ENCODE data around the gene RIN3.

The RIN3 gene

DNA sequence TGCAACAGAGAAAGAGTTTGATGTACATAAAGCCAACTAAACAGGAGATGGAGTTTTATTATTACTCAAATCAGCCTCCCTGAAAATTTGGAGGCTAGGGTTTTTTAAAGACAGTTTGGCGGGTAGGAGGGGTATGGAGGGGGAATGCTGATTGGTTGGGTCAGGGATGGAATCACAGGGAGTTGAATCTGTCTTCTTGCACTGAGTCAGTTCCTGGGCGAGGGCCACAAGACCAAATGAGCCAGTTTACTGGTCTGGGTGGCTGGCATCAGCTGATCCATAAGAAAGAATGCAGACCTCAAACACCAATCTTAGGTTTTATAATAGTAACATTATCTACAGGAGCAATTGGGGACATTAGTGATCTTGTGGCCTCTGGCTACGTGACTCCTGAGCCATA is 64.9 kb downstream of the RIN3 start:
- DNase-seq = peak; percentile 34

DNA sequence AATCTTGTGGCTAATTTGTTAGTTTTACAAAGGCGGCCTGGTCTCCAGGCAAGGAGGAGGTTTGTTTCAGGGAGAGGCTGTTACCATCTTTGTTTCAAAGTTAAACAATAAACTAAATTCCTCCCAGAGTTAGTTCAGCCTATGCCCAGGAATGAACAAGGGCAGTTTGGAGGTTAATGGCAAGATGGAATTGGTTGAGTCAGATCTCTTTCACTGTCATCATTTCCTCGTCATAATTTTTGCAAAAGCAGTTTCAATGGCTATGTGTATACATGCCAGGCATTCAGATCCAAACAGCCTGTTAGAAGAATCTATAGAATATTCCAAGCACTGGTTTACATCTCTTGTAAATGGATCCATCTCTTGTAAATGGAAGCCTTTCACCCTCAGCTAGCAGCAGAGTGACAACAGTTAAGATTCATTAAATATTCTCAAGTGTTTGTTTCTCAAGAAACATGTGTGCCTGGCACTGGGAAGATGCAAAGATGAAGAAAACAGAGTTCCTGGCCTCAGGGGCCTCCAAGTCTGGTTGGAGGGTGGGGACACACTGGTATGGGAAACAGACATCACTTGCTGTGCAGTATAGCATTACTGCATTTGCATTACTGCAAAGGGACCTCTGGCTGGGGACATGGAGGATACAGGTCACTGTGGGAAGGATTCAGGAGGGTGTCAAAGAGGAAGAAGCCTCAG is 65.8 kb downstream of the RIN3 start:
- DNase-seq = no peak

DNA sequence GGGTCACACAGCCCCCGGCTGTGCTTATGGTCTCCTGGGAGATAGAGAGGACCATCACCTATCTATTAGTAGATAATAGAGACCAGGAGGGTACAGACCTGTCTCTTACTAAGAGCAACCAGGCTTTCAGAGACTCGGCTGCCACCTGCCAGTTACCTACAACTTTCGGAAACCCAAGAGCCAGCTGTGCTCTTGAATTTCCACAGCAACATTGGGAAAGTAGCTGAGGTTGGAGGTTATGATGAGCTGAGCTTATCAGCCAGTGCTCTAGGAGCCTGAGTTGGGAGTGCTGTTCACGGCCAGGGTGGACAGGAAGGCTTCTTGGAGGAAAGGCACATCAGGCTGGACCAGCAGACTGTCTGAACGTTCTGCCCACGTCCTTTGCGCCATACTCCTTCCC is 67.6 kb downstream of the RIN3 start:
- no peak for DNase-seq

DNA sequence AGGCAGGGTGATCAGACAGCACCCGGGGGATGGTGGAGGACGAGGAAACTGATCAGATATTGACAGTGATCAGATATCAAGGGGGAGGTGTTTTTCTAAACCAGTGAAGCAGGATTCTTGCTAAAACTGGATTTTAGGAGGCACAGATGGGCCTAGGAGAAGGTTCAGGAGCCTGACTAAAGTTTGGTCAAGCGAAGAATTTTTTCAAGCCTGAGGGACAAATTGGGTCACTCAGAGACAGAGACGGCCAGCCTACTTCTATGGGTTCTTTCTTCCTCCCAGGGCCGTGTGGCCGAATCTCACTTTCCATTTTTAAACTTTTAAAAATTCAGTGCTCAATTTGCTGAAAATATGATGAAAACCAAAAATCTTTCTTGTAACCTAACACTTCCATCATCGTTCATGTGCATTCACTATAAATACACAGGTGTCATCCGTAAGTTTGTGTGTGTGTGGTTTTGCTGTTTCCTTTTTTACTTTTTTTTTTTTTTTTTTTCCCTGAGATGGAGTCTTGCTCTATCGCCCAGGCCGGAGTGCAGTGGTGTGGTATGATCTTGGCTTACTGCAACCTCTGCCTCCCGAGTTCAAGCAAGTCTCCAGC is 68.5 kb downstream of the RIN3 start:
- no peak for DNase-seq

DNA sequence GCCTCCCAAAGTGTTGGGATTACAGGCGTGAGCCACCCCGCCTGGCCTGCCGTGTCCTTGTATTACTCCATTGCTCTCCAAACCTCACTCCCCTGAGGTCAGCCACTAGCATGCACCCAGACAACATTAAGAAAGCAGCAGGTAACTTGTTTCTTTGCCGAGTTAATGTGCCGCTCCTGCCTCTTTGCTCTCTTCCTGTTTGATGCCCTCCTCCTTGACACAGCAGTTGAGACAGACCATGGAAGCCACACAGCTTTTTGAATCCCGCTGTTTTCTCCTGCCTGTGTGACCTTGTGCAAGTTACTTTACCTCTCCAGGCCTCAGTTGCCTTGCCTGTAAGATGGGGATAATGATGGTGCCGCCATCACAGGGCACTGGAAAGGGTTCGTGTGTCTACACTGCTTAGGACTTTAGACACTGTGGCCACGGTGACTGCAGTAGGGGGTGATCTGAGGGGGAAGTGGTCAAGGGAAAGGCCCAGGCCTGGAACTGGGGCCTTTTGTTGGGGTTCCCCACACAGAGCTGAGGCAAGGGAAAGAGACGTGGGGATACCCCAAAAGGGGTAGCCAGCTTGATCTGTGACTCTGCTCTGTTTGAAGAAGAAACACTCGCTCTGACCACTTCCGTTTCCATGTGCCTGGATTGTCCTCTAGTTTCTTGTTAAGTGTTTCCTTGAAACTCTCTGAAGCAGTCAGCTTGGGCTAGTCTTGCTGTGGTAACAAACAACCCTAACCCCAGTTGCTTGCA is 69.3 kb downstream of the RIN3 start:
- no peak for DNase-seq

DNA sequence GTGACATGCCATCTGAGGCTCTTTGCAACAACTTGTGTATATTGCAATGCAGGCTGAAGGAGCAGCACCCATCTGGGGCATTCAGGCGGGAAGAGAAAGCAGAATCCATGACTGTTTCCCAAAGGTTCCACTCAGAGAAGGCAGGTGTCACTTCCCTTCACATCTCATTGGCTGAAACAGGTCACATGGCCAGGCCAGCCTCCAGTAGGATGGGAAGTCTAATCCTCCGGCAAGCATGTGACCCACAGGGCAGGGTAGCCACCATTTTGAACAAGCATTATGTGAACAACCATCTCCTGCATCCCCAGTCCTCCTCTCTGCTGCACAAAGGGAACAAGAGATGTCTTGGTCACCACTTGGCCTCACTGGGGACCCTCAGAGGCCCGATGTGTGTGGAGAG is 70.6 kb downstream of the RIN3 start:
- DNase-seq = no peak

DNA sequence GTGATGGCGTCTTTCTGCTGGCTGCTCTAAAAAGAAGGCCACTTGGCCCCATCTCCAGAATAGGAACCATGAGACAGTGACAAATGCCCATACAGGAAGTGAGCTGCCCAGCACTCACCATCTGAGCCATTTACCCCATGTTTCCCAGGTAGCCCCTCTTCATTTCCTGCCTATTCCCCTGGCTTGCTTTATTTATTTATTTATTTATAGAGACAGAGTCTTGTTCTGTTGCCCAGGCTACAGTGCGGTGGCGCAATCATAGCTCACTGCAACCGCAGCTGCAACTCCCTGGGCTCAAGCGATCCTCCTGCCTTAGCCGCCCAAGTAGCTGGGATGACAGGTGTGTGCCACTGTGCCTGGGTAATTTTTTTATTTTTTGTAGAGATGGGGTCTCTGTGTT is 71.2 kb downstream of the RIN3 start:
- no peak for DNase-seq

DNA sequence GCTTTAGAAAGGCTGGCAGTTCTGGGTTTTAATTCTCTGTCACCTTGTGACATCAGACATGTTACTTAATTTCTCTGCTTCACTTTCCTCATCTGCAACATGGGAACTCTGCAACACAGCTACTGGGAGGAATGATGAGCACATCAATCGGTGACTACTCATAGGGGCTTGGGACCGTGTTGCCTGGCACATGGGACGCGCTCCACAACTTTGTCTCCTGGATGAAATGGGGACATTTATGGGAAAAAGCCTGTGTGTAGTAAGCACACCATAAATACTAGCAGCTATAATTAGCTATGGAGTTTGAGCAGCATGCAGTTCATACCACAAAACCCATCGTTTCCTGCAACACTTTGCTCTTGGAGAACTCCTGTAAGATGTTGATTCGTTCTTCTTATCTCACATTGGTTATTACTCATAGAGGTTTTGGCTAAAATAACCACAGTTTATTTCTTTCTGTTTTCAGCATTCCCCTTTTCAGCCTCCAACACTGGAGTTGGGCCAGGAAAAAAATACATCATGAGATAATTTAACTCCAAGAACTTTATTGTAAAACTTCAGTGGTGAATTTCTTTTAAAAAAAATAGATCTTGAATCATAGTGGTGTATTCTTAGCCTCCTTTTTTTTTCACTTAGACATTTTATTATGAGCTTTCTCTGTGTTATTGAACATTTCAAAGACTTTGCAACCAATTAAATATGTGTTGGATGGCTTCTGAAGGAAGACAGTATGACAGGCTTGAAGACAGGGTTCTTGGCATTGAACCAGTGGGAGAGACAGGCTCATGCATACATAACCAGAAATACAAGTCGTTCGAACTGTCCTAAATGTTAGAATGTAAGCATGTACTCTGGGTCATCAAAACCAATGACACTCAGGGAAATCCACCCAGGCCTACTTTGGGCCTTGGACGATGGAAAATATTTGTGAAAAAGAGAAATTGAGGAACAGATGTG is 72.7 kb downstream of the RIN3 start:
- DNase-seq = peak; percentile 95

DNA sequence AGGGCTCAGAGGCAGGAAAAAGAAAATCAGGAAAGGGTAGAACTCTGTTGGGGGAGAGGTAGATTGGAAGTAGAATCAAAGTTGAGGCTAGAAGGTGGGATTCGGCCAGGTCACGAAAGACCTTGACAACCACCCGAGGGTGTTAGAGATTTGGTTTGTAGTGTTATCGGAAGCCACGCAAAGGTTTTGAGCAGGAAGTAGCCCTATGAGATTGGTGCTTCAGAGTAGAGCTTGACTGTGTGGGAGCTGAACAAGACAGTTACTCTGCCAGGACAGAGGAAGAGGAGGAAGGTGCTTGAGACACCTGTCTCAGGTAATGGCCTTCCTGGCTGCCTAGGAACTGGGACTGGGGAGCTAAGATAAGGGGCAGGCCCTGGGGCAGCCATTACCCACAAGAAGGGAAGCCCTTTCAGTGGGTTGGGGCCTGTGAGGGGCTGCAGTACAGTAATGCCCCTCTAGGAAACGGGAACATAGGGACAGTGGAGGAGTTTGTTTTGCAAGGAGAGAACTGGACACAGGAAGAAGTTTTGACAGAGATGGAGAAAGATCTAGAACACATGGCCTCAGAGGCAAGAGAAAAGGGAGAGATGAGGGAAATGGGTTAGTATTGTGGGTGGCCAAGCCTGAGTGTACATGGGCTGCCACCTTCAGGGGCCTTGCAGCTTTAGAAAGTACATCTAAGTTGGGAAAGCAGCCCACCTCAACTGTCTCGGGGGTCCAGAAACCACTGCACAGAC is 73.5 kb downstream of the RIN3 start:
- DNase-seq = no peak

DNA sequence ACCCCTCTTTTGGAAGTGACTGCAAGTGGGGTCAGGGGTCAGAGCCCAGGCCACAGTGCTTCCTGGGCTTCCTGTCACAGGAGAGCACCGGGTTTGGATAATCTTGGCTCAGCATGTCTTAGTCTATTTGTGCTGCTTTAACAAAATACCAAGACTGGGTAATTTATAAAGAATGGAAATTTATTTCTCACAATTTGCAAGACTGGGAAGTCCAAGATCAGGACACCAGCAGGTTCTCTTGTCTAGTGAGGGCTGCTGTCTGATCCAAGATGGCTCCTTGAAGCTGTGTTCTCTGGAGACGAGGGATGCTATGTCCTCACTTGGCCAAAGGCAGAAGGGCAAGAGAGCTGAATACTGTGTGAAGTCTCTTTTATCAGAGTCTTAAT is 74.1 kb downstream of the RIN3 start:
- DNase-seq = no peak

DNA sequence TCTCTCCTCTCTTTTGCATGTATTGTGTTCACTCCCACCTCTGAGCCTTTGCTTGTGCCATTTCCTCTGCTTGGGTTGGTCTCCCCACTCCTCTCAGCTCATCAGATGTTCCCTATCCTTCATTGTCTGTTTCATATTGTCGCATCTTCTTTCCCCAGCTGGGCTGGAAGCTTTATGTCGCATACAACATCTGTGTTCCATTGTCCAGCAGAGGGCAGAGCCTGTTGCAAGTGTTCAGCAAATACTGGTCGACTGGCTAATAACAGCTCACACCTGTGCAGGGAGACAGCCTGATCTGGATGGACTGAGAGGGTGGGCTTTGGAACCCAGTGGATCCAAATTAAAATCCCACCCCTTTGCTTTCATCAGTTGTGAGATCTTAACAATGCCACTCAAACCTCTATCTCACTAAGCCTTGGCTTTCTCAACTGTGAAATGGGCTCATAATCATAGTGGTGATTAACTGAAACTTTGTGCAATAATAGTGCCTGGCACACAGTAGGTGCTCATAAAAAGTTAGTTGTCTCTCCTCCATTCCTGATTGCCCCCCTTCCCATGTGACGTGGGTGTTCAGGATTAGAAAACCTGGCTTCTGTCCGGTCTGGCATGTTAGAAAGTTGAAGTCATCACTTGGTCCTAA is 75.8 kb downstream of the RIN3 start:
- peak; percentile 37 for DNase-seq

DNA sequence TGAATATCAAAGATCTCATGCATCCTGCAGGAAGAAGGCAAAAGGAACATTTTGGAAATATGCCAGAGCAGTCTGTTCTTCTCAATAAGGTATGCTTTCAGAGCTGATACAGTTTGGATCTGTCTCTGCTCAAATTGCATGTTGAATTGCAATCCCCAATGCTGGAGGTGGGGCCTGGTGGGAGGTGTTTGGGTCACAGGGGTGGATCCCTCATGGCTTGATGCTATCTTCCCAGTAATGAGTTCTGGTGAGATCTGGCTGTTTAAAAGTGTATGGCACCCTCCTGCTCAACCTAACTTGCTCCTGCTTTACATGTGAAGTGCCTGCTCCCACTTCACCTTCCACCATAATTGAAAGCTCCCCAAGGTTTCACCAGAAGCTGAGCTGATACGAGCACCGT is 76.6 kb downstream of the RIN3 start:
- DNase-seq = no peak

DNA sequence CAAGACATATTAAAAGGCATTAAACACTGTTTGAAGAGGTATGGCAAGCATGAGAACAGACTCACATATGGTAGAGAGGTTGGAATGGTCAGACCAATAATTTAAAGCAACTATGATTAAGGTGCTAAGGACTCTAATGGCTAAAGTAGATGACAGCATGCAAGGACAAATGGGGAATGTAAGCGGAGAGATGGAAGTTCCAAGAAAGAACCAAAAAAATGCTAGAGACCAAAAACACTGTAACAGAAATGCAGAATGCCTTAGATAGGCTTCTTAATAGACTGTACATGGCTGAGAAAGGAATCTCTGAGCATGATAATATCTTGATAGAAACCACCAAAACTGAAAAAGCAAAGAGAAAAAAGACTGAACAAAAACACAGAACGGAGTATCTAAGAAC is 77.4 kb downstream of the RIN3 start:
- no peak for DNase-seq

DNA sequence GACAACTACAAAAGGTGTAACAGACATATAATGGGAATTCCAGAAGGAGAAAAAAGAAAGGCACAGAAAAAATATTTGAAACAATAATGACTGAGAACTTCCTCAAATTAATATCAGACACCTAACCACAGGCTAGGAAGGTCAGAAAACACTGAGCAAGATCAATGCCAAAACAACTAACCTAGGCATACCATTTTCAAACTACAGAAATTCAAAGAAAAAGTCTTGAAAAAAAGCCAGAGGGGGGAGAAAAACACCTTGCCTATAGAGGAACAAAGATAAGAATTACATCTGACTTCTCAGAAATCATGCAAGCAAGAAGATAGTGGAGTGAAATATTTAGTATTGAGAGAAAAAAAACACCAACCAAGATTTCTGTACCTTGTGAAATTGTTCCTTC is 77.8 kb downstream of the RIN3 start:
- no peak for DNase-seq

DNA sequence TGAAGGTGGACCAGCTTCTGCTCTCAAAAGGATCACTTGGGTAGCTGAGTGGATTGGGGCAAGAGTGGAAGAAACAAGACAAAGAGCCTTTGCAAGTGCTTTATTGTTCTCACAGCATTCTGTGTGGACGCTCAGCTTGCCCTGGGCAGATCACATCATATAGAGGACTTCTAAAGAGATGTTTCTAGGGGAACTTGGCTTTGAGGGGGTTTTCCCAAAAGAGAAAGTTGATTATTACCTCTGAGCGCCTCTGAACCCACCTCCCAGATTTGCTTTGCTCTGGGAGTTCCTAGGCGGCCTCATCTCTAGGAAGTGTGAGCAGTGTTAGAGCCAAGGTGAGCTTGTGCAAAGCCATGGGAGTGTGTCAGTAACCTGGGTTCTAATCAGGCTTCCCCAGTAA is 81.7 kb downstream of the RIN3 start:
- DNase-seq = no peak

DNA sequence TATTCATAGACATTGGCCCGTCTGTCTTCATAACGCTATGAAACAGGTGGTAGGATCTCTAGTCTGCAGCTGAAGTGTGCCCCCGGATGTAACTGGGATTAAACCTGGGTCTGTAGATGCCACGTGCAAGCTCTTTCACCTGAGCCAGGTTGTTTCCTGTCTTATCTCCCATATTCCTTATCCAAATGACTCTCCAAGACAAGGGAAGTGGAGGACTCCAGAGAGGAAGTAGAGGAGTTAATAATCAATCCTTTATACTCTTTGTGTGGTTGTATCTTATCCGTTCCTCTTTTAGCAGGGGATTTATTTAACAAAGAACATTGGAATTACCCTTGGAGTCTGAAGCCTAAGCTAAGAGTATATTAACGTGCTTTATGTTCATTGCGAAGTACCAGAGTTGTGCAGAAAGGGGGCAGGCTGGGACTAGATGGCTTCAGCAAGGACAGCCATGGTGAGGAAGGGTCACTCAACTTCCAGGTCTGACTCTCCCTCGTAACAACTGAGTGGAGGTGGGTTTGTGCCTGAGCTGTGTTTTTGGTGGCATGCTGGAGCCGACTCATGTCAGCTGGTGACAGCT is 82.8 kb downstream of the RIN3 start:
- DNase-seq = no peak

DNA sequence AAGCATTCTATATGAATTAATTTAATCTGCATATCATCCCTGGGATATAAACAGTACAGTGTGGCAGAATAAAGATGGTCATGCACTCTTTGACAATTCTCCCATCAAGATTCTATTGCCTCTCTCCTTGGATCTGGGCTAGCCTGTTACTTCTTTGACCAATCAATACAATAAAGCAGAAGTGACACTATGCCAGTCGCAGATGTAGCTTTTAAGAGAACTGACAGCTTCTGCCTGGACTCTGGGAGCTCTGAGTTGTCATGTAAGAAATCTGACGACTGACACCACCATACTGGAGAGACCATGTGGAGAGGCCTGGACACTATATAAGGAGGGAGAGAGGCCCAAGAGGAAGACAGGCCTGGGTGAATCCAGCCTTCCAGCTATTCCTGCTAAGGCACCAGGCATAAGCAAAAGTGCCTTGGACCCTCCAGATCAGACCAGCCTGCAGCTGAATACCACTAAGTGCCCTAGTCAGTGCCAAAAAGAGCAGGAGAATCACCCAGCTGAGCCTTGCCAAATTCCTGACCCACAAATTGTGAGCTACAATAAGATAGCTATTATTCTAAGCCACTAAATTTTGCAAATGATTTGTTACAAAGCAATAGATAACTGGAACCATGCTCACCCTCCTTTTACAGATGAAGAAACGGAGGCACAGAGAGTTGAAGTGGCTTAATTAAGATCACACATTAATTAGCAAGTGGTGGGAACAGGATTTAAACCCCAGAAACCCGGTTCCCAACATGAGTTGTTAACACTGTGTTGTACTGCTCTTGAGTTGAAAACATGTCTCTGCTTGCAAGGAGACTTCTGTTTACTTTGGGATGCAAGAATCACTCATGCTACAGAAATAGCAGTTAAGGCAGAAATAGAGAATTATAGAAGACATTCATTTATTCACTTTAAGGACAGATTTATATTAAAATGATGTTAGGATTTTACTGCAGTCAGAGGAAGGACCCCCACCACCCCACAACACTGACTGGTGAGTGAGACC is 84.6 kb downstream of the RIN3 start:
- DNase-seq = no peak

DNA sequence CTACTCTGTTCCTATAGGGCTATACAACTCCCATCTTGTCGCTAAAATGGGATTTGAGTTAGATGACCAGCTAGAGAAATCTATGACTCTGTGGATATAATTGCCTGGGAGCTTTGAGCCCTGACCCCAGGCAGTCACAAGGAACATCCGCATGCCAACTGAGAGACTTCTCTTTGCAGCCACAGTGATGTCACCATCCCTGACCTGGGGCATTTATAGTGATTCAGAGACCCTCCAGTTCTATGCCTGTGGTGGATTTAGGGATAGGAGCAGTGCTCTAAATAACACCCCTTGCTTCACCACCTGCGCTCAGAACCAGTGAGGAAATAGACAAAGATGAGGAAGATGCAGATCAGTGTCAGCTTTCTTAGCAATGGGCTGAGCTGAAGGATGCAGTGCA is 86.2 kb downstream of the RIN3 start:
- DNase-seq = no peak

DNA sequence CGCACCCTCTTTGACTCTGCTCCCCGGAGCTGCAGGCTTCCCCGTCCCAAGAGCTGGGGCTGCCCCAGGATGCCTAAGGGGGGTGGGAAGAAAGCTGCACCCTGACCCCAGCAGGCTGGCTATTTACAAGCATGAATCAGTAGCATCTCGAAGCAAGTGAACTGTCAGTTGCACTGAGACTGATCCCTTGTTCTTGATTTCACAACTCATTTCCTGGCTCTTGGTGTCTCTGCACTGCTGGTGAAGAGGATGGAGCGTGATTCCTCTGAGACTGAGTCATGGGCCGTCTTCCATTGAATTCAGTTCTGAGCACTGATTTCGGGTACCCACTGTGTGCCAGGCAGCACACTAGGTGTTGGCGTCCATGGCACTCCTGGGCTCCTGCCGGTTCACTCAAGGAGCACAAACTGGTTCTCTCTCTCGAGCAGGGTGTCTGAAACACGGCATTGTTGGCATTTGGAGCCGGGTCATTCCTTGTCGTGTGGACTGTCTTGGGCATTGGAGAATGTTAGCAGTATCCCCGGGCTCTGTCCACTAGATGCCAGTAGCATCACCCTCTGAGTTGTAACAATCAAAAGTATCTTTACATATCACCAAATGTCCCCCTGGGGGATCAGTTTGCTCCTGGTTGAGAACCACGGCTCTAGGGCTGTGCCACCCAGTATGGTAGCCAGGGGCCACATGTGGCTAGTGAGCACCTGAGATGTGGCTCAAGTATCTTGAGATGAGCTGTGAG is 86.9 kb downstream of the RIN3 start:
- peak; percentile 71 for DNase-seq

All from fibroblast of skin of scalp (primary cell).